HG02642 (cell line): ENCODE results near the gene GON4L.
"Not testable (repeated sequence)": the region's sequence is repeated elsewhere in the genome, so short reads cannot be mapped to it uniquely, and the experiment has no call there.

Experiments
- ATAC-seq: cut with Tn5 transposase; IDR thresholded peaks from one replicate; pipeline ENCODE4 v1.9.1; 2021; ENCODE audit warnings: mild to moderate bottlenecking; ENCODE audit not compliant: unreplicated experiment, poor library complexity

GON4L gene

GRCh38 chr1:155831279-155831976 is 25.6 kb downstream of the GON4L start:
- ATAC-seq, result no peak

GRCh38 chr1:155827450-155827849 is 29.6 kb downstream of the GON4L start:
- no peak for ATAC-seq

DNA sequence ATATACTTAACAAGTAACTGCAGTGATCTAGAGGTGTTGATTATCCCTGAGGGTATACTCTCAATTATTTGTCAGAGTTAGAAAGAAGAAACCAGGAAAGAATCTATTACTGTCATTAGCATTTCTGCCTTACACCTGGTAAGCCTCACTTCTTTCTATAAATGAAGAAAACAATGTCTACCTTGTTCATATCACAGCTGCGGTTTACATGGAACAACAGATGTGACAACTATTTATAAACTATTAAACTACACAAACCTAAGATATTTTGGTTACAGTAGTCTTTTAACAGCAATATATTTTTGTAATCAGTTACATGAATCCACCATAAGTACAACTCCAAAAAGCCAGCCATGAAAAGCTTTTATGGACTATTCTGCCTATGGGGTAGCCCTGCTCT is 40.7 kb downstream of the GON4L start:
- no peak for ATAC-seq

DNA sequence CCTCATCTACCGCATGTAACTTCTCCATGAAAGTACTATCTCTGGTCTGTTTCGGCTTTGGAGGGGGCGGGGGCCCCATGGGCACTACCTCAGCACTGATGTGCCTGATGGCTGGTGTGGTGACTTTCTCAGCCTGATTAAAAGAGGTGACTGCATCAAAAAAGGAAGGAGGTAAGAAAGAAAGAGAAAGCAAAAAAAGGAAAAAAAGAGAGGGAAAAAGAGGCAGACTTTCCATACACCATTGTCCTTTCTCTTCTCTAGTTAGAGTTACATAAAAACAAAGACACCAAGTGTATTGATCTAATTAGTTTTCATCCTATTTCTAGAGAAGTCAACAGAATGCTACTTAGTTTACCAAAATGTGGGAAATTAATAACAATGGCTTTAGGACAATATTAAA is 43.3 kb downstream of the GON4L start:
- ATAC-seq, result no peak

DNA sequence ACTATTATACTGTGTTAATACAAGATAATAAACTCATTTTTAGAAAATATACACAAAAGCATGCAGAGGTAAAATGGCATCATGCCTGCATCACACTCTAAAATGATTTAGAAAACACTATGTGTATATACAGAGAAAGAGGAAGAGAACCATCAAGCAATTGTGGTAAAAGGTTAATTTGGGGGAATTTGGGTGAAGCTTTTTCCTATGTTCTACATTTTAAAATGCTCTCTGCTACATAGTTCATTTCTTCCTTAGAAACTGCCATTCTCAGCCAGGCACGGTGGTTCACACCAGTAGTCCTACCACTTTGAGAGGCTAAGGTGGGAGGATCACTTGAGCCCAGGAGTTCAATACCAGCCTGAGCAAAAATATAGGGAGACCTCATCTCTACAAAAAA is 44.1 kb downstream of the GON4L start:
- ATAC-seq, result no peak

DNA sequence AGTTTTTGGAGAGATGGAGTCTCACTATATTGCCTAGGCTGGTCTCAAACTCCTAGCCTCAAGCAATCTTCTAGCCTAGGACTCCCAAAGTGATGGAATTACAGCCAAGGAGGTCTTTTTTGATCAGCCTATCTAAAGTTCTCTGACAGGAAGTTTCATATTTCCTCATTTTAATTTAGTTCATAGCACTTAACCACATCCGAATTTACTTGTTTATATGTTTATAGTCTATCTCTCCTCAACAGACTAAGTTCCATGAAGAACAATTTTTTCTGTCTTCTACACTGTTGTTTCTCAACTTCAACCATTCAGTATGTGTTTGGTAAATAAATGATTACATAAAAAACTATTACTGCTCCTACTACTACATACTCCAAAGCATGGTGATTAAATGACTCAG is 47.9 kb downstream of the GON4L start:
- ATAC-seq, result no peak

- no peak for ATAC-seq
These were observed 55.9 kb downstream of the GON4L start for GRCh38 chr1:155801149-155801548.

DNA sequence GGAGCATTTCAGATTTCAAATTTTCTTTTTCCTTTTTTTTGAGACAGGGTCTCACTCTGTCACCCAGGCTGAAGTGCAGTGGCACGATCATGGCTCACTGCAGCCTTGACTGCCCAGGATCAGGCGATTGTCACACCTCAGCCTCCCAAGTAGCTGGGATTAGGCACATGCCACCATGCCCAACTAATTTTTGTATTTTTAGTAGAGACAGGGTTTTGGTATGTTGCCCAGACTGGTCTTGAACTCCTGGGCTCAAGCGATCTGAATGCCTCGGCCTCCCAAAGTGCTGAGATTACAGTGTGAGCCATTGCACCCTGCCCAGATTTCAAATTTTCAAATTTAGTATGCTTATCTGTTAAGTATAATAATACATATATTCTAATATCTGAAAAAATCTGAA is 61.4 kb downstream of the GON4L start:
- ATAC-seq, result not testable (repeated sequence)

DNA sequence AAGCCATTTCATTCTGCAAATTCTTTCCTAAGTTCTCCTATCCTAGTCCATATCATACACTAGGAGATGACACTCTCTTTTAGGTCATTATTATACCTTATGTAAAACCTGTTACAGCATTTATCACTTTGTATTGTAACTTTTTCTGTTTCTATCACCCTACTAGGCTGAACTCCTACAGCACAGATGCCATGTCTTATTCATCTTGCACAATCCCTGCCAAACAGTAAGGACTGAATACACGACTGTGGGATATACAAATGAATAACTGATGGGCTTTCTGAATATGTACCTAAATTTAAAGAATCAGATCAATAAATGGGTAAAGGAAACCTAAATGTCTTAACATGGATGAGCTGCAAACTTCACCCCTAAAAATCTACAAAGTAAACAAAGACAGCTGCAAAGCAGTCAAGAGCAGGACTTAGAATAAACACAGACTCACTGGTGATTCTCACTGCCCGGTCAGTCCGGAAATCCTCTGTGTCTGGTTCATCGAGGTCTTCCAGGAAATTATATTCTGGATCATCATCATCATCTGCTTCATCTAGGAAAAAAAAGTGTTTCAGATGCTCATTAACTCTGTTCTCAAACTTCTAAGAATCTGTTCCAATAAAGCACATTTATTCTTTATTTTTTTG is 62.3 kb downstream of the GON4L start:
- ATAC-seq, result no peak

- no peak for ATAC-seq
These were observed 63.8 kb downstream of the GON4L start for GRCh38 chr1:155793213-155793612.

DNA sequence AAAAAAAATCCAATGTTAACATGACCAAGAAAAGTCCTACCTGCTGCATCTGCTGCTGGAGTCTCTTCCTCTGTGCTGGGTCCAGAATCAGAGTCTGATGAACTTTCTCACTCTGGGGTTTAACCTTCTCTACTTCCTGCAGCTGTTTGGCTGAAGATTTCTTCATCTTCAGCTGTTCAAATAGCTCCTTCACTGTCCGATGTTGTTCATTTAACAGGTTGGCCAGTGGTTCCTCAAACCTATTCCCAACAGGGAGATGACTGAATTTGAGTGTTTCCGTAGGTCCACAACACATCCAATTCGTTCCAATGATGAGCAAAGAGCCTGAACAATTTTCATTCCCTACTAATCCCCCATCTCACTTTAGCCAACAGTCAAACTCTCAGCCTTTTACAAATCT is 79.4 kb downstream of the GON4L start:
- no peak for ATAC-seq

DNA sequence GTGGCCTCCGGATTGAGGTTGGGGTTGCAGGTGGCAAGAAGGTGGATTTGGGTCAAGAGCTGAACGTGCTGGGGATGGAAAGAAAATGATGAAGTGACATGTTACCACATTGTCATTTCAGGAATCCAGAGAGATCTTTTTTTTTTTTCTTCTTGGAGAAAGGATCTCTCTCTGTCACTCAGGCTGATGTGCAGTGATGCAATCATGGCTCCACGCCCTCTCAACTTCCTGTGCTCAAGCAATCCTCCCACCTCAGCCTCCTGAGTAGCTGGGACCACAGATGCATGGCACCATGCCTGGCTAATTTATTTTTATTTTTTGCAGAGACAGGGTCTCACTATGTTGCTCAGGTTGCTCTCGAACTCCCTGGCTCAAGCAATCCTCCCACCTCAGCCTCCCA is 80.6 kb downstream of the GON4L start:
- ATAC-seq, result no peak

DNA sequence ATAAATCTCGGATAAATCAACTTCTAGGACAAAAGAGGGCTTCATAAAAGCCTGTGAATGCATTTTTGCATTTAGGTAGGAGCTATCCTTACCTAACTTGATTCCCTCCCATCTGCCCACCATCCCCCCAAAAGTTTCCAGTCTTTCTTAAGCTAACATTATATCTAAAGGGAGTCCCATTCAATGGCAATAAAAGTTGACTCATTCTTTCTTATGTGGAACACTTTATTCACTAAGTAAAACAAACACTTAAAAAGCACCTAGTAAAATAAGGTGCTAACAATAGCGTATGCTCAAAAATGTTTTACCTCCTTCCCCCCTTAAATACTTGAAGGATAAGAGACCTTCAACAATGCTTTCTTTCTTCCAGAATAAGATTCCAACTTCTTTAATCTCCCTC is 83.8 kb downstream of the GON4L start:
- ATAC-seq, result no peak

GRCh38 chr1:155769257-155769656 is 87.8 kb downstream of the GON4L start:
- ATAC-seq, result no peak

DNA sequence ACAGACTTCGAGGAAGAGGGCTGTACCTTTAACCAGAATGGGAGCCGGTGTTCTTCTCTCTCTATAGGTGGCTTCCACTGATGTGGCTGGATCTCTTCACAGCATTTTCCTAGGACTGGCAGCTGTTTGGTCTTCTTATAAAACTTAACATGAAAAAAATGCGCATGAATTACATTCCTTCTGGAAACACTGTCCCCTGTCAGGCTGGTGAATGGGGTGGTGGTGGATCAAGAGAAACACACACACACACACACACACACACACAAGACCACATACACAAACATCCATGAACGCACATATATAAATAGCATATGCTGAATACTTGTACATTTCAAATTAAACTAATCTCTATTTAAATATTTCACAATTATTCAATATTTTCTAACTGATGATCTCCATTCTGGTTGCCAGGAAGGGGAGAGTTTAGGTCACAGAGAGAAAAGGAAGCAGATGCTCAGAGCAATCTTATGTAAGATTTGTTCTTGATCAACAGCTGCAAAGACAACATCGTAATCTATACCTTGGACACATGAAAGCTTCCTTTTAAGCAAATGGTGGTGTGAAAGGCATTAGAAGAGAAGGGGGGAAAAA is 89.5 kb downstream of the GON4L start:
- ATAC-seq, result not testable (repeated sequence)

- not testable (repeated sequence) for ATAC-seq
These were observed 93.0 kb downstream of the GON4L start for GRCh38 chr1:155763989-155764388.

DNA sequence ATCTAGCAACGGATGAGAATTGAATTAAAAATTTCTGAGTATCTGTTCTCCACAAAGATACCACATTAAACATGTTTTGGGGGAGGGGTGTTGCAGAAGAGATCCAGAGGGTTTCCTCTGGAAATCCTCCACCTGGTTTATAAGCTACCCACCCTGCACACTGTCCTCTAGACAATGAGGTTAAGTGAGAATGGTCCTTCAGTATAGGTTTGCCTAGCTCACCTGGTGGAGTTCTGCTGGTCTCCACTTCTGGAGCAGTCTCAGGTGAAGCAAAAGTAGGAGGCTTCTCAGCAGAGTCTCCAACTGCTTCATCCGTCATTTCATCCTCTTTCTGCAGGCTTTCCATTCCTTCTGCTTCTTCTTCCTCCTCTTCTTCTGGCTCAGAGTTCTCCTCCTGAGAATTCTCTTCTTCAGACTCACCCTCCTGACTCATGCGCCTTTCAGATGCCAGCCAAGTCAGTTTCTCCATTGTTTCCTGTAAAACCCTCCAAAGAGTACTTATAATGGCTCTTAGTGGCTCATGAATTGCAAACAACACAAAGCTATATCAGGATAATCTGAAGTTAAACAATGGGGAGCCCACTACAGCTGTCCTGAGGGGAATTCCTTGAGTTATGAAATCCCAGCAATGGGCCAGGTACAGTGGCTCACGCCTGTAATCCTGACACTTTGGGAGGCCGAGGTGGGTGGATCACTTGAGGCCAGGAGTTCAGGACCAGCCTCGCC is 93.8 kb downstream of the GON4L start:
- not testable (repeated sequence) for ATAC-seq

GRCh38 chr1:155761736-155762405 is 95.1 kb downstream of the GON4L start:
- ATAC-seq, result no peak

GRCh38 chr1:155760751-155761475 is 96.1 kb downstream of the GON4L start:
- no peak for ATAC-seq
